Retinal pigment epithelial cell (primary cell): ENCODE data around the gene SLC25A14.
A peak's percentile ranks its signal among the peaks of the same experiment; 100 is the strongest.

Experiments used
- DNase-seq: peaks from one replicate; pipeline ENCODE4 v3.0.0-alpha.2; 2010; ENCODE audit warnings: low read depth
- H3K4me3 ChIP-seq: 2 replicates; pipeline ENCODE4 v1.5.1; 2011; ENCODE audit warnings: mild to moderate bottlenecking, low read length, control low read depth, moderate library complexity
- TF ChIP-seq, protein P1 (sequence below): conservative IDR thresholded peaks from 2 replicates; pipeline ENCODE4 v1.5.1; 2011; ENCODE audit warnings: low read depth, low read length, control low read depth, inconsistent platforms

SLC25A14 gene, protein sequence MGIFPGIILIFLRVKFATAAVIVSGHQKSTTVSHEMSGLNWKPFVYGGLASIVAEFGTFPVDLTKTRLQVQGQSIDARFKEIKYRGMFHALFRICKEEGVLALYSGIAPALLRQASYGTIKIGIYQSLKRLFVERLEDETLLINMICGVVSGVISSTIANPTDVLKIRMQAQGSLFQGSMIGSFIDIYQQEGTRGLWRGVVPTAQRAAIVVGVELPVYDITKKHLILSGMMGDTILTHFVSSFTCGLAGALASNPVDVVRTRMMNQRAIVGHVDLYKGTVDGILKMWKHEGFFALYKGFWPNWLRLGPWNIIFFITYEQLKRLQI

DNA sequence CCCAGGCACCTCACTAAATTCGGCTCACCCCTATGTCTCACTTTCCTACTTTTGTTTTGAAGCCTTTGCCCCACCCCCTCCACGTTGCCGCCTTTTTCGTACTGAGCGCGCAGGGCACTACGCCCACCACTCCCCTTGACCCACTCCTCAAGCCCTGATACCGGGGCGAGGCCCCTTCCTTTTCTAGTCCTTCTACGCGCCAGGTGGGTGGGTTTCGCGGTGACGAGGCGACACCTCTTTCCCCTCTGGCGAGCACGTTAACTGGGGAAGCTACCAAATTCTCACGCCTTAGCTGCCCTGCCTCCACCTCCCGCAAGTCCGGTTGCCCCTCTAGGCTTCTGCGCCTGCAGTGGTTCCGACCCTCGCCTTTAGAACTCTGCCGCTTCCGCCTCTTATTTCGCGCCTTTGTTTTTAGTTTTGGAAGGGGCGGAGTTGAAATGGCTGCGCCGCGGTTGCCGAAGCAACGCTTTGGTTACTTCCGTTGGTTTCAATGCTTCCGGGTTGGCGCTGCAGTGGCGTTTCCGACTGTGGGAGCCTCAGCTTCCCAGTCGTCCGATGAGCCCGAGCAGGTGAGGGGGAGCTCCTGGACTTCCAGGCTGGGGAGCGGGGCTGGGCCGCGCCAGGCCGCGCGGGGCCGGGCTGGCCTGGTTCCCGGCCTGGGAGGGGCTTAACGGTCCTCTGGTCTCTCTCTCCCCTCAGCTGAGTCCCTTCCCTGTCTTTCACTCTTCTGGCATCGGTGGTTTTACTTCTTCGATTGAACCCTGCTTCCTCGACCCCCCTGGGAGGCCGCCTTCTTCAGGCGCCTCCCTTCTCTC, at the start of gene SLC25A14:
SLC25A14 (plus strand) TSS at position 512 of the 815 bp plus-strand sequence. CDS start 360 bp downstream, outside the sequence.
- DNase-seq, result peak; percentile 39
- peak within 1 kb of the TSS; percentile 81 for H3K4me3 ChIP-seq
- TF ChIP-seq, protein P1, sequence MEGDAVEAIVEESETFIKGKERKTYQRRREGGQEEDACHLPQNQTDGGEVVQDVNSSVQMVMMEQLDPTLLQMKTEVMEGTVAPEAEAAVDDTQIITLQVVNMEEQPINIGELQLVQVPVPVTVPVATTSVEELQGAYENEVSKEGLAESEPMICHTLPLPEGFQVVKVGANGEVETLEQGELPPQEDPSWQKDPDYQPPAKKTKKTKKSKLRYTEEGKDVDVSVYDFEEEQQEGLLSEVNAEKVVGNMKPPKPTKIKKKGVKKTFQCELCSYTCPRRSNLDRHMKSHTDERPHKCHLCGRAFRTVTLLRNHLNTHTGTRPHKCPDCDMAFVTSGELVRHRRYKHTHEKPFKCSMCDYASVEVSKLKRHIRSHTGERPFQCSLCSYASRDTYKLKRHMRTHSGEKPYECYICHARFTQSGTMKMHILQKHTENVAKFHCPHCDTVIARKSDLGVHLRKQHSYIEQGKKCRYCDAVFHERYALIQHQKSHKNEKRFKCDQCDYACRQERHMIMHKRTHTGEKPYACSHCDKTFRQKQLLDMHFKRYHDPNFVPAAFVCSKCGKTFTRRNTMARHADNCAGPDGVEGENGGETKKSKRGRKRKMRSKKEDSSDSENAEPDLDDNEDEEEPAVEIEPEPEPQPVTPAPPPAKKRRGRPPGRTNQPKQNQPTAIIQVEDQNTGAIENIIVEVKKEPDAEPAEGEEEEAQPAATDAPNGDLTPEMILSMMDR, result no peak

DNA sequence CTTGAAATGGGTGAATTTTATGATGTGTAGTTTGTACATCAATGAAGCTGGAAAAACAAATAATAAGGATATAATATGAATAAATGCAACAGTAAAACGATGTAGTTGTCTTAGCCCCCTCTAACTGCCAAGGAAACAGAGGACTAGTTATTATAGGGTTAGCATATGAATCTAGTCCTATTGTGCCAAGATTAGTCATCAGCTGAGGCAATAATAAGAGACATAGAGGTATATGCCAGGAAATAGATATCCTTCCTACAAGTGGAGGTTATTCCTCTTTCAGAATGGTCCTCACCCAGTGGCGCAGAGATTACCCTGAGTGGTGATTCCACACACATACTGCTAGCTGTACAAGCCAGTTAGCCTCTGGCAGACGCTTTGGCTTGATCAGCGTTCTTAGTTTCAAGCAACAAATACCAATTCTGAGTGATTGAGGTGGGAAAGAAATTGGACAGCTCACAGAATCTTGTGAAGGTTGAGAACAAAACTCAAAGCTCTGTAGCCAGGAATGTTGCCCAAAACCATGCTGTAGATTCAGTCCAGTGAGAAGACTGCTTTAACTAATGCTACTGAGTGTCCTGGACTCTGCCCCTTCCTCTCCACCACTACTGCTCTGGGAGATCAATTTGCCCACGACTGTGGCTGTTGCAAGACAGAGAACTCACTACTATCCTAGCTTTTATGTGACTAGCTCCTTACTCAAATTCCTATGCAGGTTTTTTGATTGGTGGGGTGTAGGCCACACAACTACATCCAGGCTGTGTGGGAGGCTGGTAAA, 44.0 kb upstream of the SLC25A14 start:
- TF ChIP-seq, protein P1, result no peak
- H3K4me3 ChIP-seq, result no peak overlapping the region
- DNase-seq, result no peak

DNA sequence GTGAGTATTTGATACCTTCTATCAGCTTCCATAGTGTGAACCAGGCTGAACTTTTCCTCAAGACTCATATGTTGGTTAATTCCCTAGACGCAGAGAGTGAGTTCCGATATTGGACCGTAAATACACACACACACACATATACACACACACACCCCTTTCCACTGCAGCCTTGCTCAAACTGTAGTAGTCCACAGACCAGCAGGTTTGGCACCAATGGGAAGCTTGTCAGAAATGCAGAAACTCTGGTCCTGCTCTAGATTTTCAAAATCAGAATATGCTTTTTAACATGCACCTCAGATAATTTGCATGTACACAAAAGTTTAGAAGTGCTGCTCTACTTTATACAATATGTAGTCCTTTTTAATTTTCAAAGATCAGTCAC, 43.4 kb upstream of the SLC25A14 start:
- DNase-seq, result no peak
- TF ChIP-seq, protein P1, result no peak
- no peak overlapping the region for H3K4me3 ChIP-seq

DNA sequence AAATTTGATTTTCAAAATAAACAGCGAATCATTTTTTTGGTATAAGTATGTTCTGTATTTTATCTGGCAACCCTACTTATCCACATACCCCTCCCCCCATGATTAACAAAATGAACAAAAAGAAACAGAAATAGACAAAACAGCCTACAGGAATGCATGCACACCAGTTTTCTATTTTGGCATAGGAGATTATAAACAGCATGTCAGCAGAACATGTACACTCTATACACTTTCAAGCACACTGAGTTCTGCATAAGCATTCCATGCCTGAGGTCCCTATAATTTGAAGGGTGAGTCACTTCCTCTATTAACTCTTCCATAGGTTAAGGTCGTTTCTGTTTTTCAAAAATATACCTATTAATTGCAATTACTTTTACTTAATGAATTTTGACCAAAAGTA, 43.0 kb upstream of the SLC25A14 start:
- peak; percentile 2 for DNase-seq
- H3K4me3 ChIP-seq, result no peak overlapping the region
- TF ChIP-seq, protein P1, result no peak

DNA sequence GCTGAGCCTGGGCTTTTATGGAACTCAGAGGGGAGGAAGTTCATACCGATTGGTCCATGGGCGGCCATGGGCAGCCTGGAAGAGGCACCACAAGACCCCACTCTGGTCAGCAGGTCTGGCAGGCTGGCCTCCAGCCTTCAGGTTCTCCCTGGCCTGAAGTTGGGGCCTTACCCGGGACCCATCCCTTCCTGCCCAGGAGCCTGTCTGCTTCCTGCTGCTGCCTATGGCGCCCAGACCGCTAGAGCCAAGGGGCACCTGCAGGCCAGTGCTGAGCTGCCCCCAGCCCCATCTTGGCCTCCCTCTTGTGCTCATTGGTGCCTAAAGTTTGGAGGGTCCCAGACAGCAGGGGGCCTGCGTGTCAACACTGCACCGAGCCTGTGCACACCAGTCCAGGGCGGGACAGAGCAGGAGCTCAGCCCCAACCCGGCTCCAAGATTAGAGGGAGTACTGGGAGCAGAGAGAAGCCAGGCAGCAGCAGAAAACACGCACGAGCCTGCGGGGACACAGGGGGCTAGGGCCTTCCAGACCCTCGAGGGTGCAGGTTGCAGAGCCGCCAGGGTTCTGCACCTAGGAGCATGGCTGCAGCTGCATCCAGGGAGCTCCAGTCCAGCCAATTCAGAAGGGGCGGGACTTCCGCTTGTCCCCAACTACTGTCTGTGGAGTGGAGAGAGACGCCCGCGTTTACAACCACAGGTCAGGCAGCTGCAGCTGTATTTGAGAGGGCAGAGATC, 40.3 kb upstream of the SLC25A14 start:
- no peak overlapping the region for H3K4me3 ChIP-seq
- TF ChIP-seq, protein P1, result no peak
- no peak for DNase-seq

DNA sequence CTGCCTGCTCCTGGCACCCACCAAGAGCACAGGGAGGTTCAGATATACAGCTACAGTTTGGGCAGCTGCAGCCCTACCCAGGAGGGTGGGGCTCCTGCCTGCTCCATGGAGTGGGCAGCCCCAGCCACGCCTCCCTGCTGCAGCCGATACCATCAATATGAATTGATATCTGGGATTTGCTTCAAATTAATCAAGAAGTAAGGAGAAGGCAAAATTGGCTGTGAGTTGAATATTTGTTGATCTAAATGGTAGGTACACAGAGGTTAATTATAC, 39.8 kb upstream of the SLC25A14 start:
- H3K4me3 ChIP-seq, result no peak overlapping the region
- TF ChIP-seq, protein P1, result no peak
- DNase-seq, result no peak
